Astrocyte (in vitro differentiated cells and primary cell): ENCODE data around the gene SLC24A4. TPM values are rescaled to one million over a fixed set of nuclear protein-coding genes. Genes with fewer than 3 reads are reported as not detected.

ENCODE experiments used
- DNase-seq: peaks from one replicate; pipeline ENCODE4 v3.0.0-alpha.2; 2010; ENCODE audit warnings: low read depth
- FAIRE-seq: peaks from 2 replicates; lab custom pipeline; 2011; peaks lifted over from hg19 to GRCh38; lab: Jason Lieb, UNC
- H2AFZ ChIP-seq: 2 replicates; pipeline ENCODE4 v1.6.0; 2012; ENCODE audit warnings: low read depth, low read length, inconsistent platforms
- H3K27ac ChIP-seq: 2 replicates; pipeline ENCODE4 v1.5.1; 2011; ENCODE audit warnings: low read depth, low read length, inconsistent platforms
- H3K27me3 ChIP-seq: 2 replicates; pipeline ENCODE4 v1.6.0; 2011; ENCODE audit warnings: low read length, inconsistent platforms; ENCODE audit not compliant: insufficient read depth
- H3K36me3 ChIP-seq: 2 replicates; pipeline ENCODE4 v1.5.1; 2011; ENCODE audit warnings: low read length, inconsistent platforms; ENCODE audit not compliant: insufficient read depth
- H3K4me1 ChIP-seq: 2 replicates; pipeline ENCODE4 v1.5.1; 2011; ENCODE audit warnings: low read length, inconsistent platforms; ENCODE audit not compliant: insufficient read depth
- H3K4me2 ChIP-seq: 2 replicates; pipeline ENCODE4 v1.6.0; 2012; ENCODE audit warnings: low read length, inconsistent platforms
- H3K4me3 ChIP-seq: 2 replicates; pipeline ENCODE4 v1.5.1; 2011; ENCODE audit warnings: low read depth, mild to moderate bottlenecking, low read length, inconsistent platforms; ENCODE audit not compliant: insufficient read depth
- H3K79me2 ChIP-seq: 2 replicates; pipeline ENCODE4 v1.6.0; 2012; ENCODE audit warnings: mild to moderate bottlenecking, low read length, inconsistent platforms; ENCODE audit not compliant: insufficient read depth
- H3K9ac ChIP-seq: 2 replicates; pipeline ENCODE4 v1.6.0; 2012; ENCODE audit warnings: mild to moderate bottlenecking, low read length, inconsistent platforms
- H3K9me3 ChIP-seq: 2 replicates; pipeline ENCODE4 v1.5.1; 2012; ENCODE audit warnings: low read depth, mild to moderate bottlenecking, low read length, inconsistent platforms; ENCODE audit not compliant: insufficient read depth
- H4K20me1 ChIP-seq: 2 replicates; pipeline ENCODE4 v1.6.0; 2012; ENCODE audit warnings: low read length, inconsistent platforms; ENCODE audit not compliant: insufficient read depth
- H3K27ac Mint-ChIP-seq: one replicate; pipeline ENCODE4 v1.8.0; 2021; ENCODE audit warnings: mild to moderate bottlenecking, mixed read lengths; ENCODE audit not compliant: unreplicated experiment
- H3K27me3 Mint-ChIP-seq: one replicate; pipeline ENCODE4 v1.8.0; 2021; ENCODE audit warnings: low read depth, mixed read lengths; ENCODE audit not compliant: unreplicated experiment
- H3K36me3 Mint-ChIP-seq: one replicate; pipeline ENCODE4 v1.8.0; 2021; ENCODE audit warnings: low read depth, mixed read lengths; ENCODE audit not compliant: unreplicated experiment
- H3K4me1 Mint-ChIP-seq: one replicate; pipeline ENCODE4 v1.8.0; 2021; ENCODE audit warnings: low read depth, mixed read lengths; ENCODE audit not compliant: unreplicated experiment
- H3K4me3 Mint-ChIP-seq: one replicate; pipeline ENCODE4 v1.8.0; 2021; ENCODE audit warnings: mild to moderate bottlenecking, moderate library complexity, mixed read lengths; ENCODE audit not compliant: unreplicated experiment
- H3K9me3 Mint-ChIP-seq: one replicate; pipeline ENCODE4 v1.8.0; 2021; ENCODE audit warnings: mild to moderate bottlenecking, mixed read lengths; ENCODE audit not compliant: unreplicated experiment
- EZH2 ChIP-seq: IDR thresholded peaks from 2 replicates; pipeline ENCODE4 v1.6.1; 2012; ENCODE audit warnings: mild to moderate bottlenecking, low read length, inconsistent platforms; ENCODE audit not compliant: insufficient read depth
- total RNA-seq: library from RNA; stranded (reverse); gene quantifications from 2 replicates; pipeline ENCODE4 v1.2.1, GENCODE V29; 2021
- TF ChIP-seq, protein P1 (sequence below): IDR thresholded peaks from 2 replicates; pipeline ENCODE4 v1.5.1; 2011; ENCODE audit warnings: low read depth, mild to moderate bottlenecking, inconsistent platforms, low read length, moderate library complexity; ENCODE audit not compliant: insufficient read depth

The SLC24A4 gene
- total RNA-seq, 1 donor from 2014 or later, result not detected

DNA sequence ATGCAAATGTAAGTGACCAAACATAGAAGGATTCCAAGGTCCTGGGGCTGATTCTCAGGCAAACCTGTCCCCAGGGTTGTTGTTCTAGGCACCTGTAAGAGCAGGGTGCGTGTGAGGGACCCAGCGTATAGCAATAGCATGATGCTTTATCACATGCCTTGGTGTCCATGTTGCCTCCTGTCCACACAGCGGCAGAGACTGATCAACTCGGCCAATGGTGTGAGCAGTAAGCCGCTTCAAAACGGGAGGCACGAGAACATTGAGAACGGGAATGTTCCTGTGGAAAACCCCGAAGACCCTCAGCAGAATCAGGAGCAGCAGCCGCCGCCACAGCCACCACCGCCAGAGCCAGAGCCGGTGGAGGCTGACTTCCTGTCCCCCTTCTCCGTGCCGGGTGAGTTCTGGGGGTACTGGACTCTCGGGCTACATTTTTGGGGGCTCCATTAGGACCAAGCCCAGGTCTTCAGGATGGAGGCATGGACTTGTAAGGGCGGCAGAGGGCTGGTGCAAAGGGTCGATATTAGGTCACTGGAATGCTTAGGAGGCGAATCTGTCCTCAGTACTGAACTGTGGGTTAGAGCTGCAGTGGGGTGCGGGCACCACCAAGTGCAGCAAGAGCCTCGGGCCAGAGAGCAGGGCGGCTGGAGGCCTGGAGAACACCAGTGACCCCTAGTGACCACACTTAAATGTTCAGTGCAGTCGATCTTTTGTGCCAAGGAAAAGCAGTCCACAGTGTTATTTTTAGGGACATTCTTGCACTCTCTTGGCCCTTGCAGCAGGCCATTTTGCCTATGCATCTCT is 133.4 kb downstream of the SLC24A4 start:
- DNase-seq (peak; percentile 33), FAIRE-seq (no peak)
- Histone ChIP-seq H4K20me1 (no peaks in the 10 kb centered on the region), H3K27ac (no peak overlapping the region), H2AFZ (no peak overlapping the region), H3K4me1 (peaks cover 10% of the 10 kb centered on the region), H3K4me2 (no peak overlapping the region), H3K9ac (no peak overlapping the region), H3K4me3 (no peak overlapping the region), H3K79me2 (no peaks in the 10 kb centered on the region), H3K36me3 (no peaks in the 10 kb centered on the region), H3K27me3 (no peaks in the 10 kb centered on the region), H3K9me3 (no peaks in the 10 kb centered on the region)
- H3K36me3 Mint-ChIP-seq, result no peaks in the 10 kb centered on the region
- no peak overlapping the region for H3K4me3 Mint-ChIP-seq
- peaks cover 21% of the 10 kb centered on the region for H3K27me3 Mint-ChIP-seq
- no peak overlapping the region for H3K27ac Mint-ChIP-seq
- no peaks in the 10 kb centered on the region for H3K9me3 Mint-ChIP-seq
- H3K4me1 Mint-ChIP-seq, result no peaks in the 10 kb centered on the region
- TF ChIP-seq, protein P1, sequence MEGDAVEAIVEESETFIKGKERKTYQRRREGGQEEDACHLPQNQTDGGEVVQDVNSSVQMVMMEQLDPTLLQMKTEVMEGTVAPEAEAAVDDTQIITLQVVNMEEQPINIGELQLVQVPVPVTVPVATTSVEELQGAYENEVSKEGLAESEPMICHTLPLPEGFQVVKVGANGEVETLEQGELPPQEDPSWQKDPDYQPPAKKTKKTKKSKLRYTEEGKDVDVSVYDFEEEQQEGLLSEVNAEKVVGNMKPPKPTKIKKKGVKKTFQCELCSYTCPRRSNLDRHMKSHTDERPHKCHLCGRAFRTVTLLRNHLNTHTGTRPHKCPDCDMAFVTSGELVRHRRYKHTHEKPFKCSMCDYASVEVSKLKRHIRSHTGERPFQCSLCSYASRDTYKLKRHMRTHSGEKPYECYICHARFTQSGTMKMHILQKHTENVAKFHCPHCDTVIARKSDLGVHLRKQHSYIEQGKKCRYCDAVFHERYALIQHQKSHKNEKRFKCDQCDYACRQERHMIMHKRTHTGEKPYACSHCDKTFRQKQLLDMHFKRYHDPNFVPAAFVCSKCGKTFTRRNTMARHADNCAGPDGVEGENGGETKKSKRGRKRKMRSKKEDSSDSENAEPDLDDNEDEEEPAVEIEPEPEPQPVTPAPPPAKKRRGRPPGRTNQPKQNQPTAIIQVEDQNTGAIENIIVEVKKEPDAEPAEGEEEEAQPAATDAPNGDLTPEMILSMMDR, result peak; percentile 59
- TF ChIP-seq EZH2, result no peak

DNA sequence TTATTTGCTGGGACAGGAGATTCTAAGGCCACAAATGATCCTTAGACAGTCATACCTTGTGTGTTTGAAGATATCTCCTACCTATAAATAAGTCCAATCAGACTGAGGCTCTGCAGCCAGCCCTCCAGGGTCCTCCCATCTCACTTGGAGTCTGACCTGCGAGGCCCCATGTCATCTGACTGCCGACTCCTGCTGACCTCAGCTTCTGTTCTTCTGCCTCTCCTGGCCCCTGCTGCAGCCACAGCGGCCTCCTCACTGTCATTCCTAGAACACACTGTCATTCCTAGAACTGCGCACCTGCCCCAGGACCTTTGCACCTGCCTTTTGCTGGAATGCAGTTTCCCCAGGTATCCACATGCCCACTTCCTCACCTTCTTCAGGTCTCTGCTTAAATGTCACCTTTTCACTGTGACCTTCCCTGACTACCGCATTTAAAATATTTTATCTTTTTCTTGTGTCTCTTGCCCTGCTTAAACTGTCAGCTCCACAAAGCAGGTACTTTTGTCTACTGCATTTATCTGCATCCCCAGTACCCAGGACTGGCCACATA is 134.1 kb downstream of the SLC24A4 start:
- TF ChIP-seq EZH2, result no peak
- Histone ChIP-seq H3K27ac (no peak overlapping the region), H3K9me3 (no peaks in the 10 kb centered on the region), H3K4me3 (no peak overlapping the region), H2AFZ (no peak overlapping the region), H3K4me2 (no peak overlapping the region), H3K4me1 (peaks cover 11% of the 10 kb centered on the region), H3K79me2 (no peaks in the 10 kb centered on the region), H3K9ac (no peak overlapping the region), H3K27me3 (no peaks in the 10 kb centered on the region), H4K20me1 (no peaks in the 10 kb centered on the region), H3K36me3 (no peaks in the 10 kb centered on the region)
- no peak for FAIRE-seq
- Mint-ChIP-seq H3K9me3 (no peaks in the 10 kb centered on the region), H3K36me3 (no peaks in the 10 kb centered on the region), H3K4me1 (no peaks in the 10 kb centered on the region), H3K27ac (no peak overlapping the region), H3K27me3 (peaks cover 16% of the 10 kb centered on the region), H3K4me3 (no peak overlapping the region)
- DNase-seq, result no peak

DNA sequence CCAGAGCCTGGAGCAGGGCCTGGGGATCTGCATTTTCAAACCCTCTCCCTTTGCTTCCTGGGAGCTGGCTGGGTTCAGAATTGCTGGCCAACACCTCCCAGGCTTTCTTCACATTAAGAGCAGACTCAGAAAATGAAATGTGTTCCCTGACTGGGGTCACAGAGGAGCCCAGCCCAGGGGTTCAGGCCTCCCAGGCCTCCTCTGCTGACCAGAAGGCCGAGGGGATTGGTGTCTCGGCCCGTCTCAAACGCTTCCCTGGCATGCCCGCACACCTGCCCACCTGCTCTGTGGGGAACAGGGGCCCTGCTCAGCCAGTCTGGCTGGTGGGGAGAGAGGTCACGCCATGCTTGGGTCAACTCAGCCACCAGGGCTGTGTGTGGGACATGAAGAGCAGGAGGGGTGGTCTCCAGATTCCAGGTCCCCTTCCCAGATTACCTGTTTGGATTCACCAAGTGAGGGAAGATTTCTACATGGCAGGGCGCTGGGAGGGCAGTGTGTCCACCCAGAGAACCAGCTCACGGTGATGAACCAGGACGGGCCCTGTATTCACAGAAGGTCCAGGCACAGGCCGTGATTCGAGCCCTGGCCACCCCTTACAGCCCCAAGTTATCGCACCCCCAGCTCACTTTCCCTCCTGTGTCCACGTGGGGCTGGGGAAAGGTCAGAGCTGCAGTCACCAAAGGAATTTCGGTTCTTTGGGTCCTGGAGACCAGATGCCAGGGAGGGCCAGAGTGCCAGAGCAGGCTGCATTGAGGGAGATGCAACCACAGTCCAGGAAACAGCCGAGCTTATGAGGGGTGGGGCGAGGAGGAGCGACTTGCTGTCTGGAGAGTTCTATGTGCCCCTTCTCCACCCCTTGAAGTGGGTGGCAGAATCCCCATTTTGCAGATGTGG is 135.4 kb downstream of the SLC24A4 start:
- H3K9ac ChIP-seq, result no peak overlapping the region
- H3K27ac Mint-ChIP-seq, result no peak overlapping the region
- no peak for FAIRE-seq

More for the DNA sequence above, 135.4 kb downstream of the SLC24A4 start:
- H3K27me3 ChIP-seq, result no peaks in the 10 kb centered on the region
- Mint-ChIP-seq H3K9me3 (no peaks in the 10 kb centered on the region), H3K4me3 (no peak overlapping the region), H3K27me3 (peaks cover 11% of the 10 kb centered on the region), H3K36me3 (no peaks in the 10 kb centered on the region), H3K4me1 (no peaks in the 10 kb centered on the region)
- no peaks in the 10 kb centered on the region for H3K9me3 ChIP-seq
- H3K4me2 ChIP-seq, result no peak overlapping the region
- no peaks in the 10 kb centered on the region for H4K20me1 ChIP-seq
- H3K27ac ChIP-seq, result no peak overlapping the region
- no peak overlapping the region for H2AFZ ChIP-seq
- no peak for TF ChIP-seq EZH2
- TF ChIP-seq, protein P1, result no peak
- H3K36me3 ChIP-seq, result no peaks in the 10 kb centered on the region
- no peak for DNase-seq
- H3K79me2 ChIP-seq, result no peaks in the 10 kb centered on the region
- peaks cover 11% of the 10 kb centered on the region for H3K4me1 ChIP-seq
- no peak overlapping the region for H3K4me3 ChIP-seq
